Neuronal stem cell (in vitro differentiated cells): Measurements from ENCODE around the gene STIM1.

Experiments used
- DNase-seq: peaks from one replicate; pipeline ENCODE4 v3.0.0-alpha.2; 2013; ENCODE audit warnings: low spot score
- H2AFZ ChIP-seq: one replicate; pipeline ENCODE4 v1.6.1; 2013; ENCODE audit warnings: mild to moderate bottlenecking, low read length, inconsistent platforms
- H2AK5ac ChIP-seq: 2 replicates; pipeline ENCODE4 v1.6.1; 2013; ENCODE audit warnings: low read depth, mild to moderate bottlenecking, inconsistent platforms, low read length, moderate library complexity, mixed read lengths
- H2BK120ac ChIP-seq: 2 replicates; pipeline ENCODE4 v1.6.1; 2013; ENCODE audit warnings: low read depth, mild to moderate bottlenecking, inconsistent platforms, low read length, moderate library complexity, mixed read lengths
- H2BK12ac ChIP-seq: one replicate; pipeline ENCODE4 v1.6.1; 2013; ENCODE audit warnings: low read length, inconsistent platforms
- H2BK15ac ChIP-seq: 2 replicates; pipeline ENCODE4 v1.6.1; 2013; ENCODE audit warnings: mild to moderate bottlenecking, low read length, inconsistent platforms, mixed read lengths
- H2BK5ac ChIP-seq: one replicate; pipeline ENCODE4 v1.6.1; 2013; ENCODE audit warnings: inconsistent platforms, mild to moderate bottlenecking, low read length, moderate library complexity
- H3K14ac ChIP-seq: one replicate; pipeline ENCODE4 v1.6.1; 2013; ENCODE audit warnings: low read length, inconsistent platforms
- H3K18ac ChIP-seq: 2 replicates; pipeline ENCODE4 v1.6.1; 2013; ENCODE audit warnings: low read length, inconsistent platforms
- H3K23ac ChIP-seq: 2 replicates; pipeline ENCODE4 v1.6.1; 2013; ENCODE audit warnings: low read depth, mild to moderate bottlenecking, mixed read lengths, low read length, inconsistent platforms; ENCODE audit not compliant: poor library complexity
- H3K27ac ChIP-seq: replicated peaks from 3 replicates; pipeline ENCODE4 v1.5.1; 2013; ENCODE audit warnings: low read length, inconsistent platforms
- H3K27me3 ChIP-seq, 3 experiments: 2 replicates each; pipeline ENCODE4 v1.6.1; 2013; ENCODE audit warnings: low read length in 3 of 3, mild to moderate bottlenecking in 2 of 3, inconsistent platforms in 1 of 3, low read depth in 1 of 3, mixed read lengths in 1 of 3, moderate library complexity in 1 of 3; ENCODE audit not compliant: control insufficient read depth in 3 of 3, insufficient read depth in 3 of 3
- H3K36me3 ChIP-seq, 2 donors: replicated peaks in 1 of 2; 2 replicates each; pipeline ENCODE4 v1.6.1; 2013; ENCODE audit warnings: low read length in 2 of 2; ENCODE audit not compliant: control insufficient read depth in 2 of 2, insufficient read depth in 2 of 2
- H3K4ac ChIP-seq: 2 replicates; pipeline ENCODE4 v1.6.1; 2013; ENCODE audit warnings: inconsistent platforms, mild to moderate bottlenecking, low read length, moderate library complexity
- H3K4me1 ChIP-seq, 2 donors: 1 replicate in 1 of 2; 2 replicates in 1 of 2; pipeline ENCODE4 v1.6.1; 2013; ENCODE audit warnings: low read length in 2 of 2, low read depth in 1 of 2; ENCODE audit not compliant: control insufficient read depth in 2 of 2, insufficient read depth in 1 of 2
- H3K4me2 ChIP-seq: one replicate; pipeline ENCODE4 v1.6.1; 2013; ENCODE audit warnings: mild to moderate bottlenecking, low read length, inconsistent platforms; ENCODE audit not compliant: insufficient read depth, poor library complexity, severe bottlenecking
- H3K4me3 ChIP-seq, 2 donors: 2 replicates each; pipeline ENCODE4 v1.5.1; 2013; ENCODE audit warnings: low read length in 2 of 2, mild to moderate bottlenecking in 2 of 2, inconsistent platforms in 1 of 2, moderate library complexity in 1 of 2
- H3K79me1 ChIP-seq: one replicate; pipeline ENCODE4 v1.6.1; 2013; ENCODE audit warnings: low read depth, mild to moderate bottlenecking, inconsistent platforms, low read length, moderate library complexity
- H3K9ac ChIP-seq: one replicate; pipeline ENCODE4 v1.6.1; 2013; ENCODE audit warnings: mild to moderate bottlenecking, low read depth, low read length, inconsistent platforms; ENCODE audit not compliant: poor library complexity
- H3K9me3 ChIP-seq, 2 donors: replicated peaks in 1 of 2; 2 replicates each; pipeline versions ENCODE3 to v1.6.1; 2013; ENCODE audit warnings: low read length in 2 of 2, mild to moderate bottlenecking in 2 of 2, inconsistent platforms in 1 of 2, low read depth in 1 of 2, mixed read lengths in 1 of 2, moderate library complexity in 1 of 2; ENCODE audit not compliant: control insufficient read depth in 2 of 2, insufficient read depth in 1 of 2
- H4K8ac ChIP-seq: one replicate; pipeline ENCODE4 v1.6.1; 2013; ENCODE audit warnings: low read depth, mild to moderate bottlenecking, inconsistent platforms, low read length, moderate library complexity
- H4K91ac ChIP-seq: one replicate; pipeline ENCODE4 v1.6.1; 2013; ENCODE audit warnings: low read length, low read depth, mild to moderate bottlenecking, inconsistent platforms; ENCODE audit not compliant: poor library complexity
- WGBS, 2 donors: extraction: QIAGEN DNeasy Blood & Tissue Kit; methylation state at CpG; one replicate each; pipeline ENCODE4 v1.1.7; 2013; ENCODE audit warnings: missing lambda C conversion rate in 2 of 2, mixed read lengths in 1 of 2; ENCODE audit not compliant: insufficient read length in 2 of 2, insufficient replicate concordance in 1 of 2; ENCODE audit errors: extremely low coverage in 2 of 2; 5-methylcytosine and 5-hydroxymethylcytosine counted together

The STIM1 gene

DNA sequence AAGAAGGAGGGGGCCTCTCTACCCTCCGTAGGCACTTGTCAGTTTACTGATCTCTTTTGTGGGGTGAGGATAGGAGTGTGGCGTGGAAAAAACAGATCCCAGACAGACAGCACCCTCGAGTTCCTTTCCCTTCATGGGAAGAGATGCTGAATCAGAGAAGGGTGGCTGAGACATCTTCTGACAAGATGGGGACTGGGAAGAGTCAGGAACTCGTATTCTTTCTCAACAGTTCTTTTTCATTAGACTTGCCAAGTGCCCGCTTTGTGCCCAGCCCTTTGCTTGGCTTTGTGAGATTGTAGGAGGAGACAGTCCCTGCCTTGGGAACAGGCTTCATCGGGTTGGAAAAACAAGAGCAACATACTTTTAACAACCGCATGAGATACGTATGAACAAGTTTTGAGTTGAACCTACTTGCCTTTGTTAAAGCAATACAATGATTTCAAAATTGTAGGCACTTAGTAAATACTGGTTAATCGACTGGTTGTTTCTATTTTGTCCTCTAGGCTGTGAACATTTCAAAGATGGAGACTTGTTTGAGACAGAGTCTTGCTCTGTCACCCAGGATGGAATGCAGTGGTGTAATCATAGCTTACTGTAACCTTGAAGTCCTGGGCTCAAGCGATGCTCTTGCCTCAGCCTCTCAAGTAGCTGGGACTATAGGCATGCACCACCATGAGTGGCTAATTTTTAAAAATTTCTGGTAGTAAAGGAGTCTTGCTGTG, 240.2 kb downstream of the STIM1 start:
- Histone ChIP-seq H4K8ac (no peak overlapping the region), H3K36me3 (peaks cover 0 to 48% of the 10 kb centered on the region in 2 donors), H4K91ac (no peak overlapping the region), H3K27ac (no peak overlapping the region), H3K4me3 (peak overlapping the region; percentile 87 to 90), H2BK12ac (no peak overlapping the region), H3K4ac (no peak overlapping the region), H3K4me2 (peak overlapping the region; percentile 54), H2BK15ac (no peak overlapping the region), H3K79me1 (peaks cover 2% of the 10 kb centered on the region), H3K9me3 (no peaks in the 10 kb centered on the region), H3K23ac (no peak overlapping the region), H2AK5ac (no peak overlapping the region), H3K4me1 (peaks cover 4 to 7% of the 10 kb centered on the region in 2 donors), H2AFZ (peak overlapping the region; percentile 91), H3K27me3 (no peaks in the 10 kb centered on the region), H3K14ac (no peak overlapping the region), H2BK120ac (no peak overlapping the region), H3K18ac (no peak overlapping the region), H3K9ac (peak overlapping the region; percentile 66), H2BK5ac (no peak overlapping the region)
- WGBS, 2 donors = no CpG with 5 or more reads among the region's 10 CpGs
- DNase-seq = no peak

DNA sequence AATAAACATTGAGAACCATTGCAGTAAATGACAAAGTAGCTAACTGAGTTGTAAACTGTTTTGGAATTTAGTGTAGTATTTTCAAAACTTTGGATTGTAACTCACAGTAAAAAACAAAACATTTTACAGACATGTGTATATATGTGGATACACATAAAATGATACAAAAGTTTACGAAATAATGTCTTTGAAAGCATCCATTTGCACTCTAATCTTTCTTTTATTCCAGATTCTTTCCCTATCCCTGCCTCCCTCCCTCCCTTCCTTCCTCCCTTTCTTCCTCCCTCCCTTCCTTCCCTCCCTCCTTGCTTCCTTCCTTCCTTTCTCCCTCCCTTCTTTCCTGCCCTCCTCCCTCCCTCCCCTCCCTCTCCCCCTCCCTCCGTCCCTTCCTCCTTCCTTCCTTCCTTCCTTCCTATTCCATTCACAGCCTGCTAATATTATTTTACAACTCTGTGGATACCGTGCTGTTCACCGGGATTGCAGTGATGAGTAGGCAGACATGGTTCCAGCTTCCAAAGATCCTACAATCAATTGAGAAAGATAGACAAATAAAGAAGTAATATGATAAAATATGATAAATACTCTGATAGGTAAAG, 242.7 kb downstream of the STIM1 start:
- Histone ChIP-seq H3K4ac (no peak overlapping the region), H2BK15ac (no peak overlapping the region), H3K27me3 (no peaks in the 10 kb centered on the region), H3K9ac (no peak overlapping the region), H4K91ac (no peak overlapping the region), H4K8ac (no peak overlapping the region), H3K79me1 (peaks cover 2% of the 10 kb centered on the region), H2AK5ac (no peak overlapping the region), H3K4me2 (no peak overlapping the region), H2BK120ac (no peak overlapping the region), H3K9me3 (no peaks in the 10 kb centered on the region), H3K23ac (no peak overlapping the region), H3K18ac (no peak overlapping the region), H2BK5ac (no peak overlapping the region), H3K14ac (no peak overlapping the region), H2BK12ac (no peak overlapping the region), H3K36me3 (peaks cover 0 to 71% of the 10 kb centered on the region in 2 donors), H3K4me1 (peaks cover 6 to 7% of the 10 kb centered on the region in 2 donors), H3K27ac (no peak overlapping the region), H2AFZ (no peak overlapping the region), H3K4me3 (no peak overlapping the region)
- DNase-seq = no peak
- no CpG with 5 or more reads among the region's 4 CpGs for WGBS, 2 donors

DNA sequence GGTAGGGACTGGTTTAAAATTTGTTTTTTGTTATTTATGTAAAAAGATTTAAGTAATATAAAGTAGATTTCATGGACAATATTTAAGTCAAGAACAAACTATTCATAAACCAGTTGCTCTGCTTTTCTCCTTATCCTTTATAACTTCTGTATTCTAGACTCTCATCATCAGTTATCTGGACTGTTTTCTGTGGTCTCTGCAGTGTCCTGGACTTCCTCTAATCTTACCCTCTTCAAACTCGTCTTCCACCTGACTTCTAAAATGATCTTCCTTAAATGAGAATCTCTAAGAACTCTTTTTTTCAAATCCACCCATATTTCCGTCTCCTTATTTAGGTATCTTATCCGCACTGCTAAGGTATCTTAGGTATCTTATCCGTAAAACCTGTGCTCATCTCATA, 247.2 kb downstream of the STIM1 start:
- H2BK12ac ChIP-seq = no peak overlapping the region
- H3K14ac ChIP-seq = no peak overlapping the region
- H2AFZ ChIP-seq = no peak overlapping the region
- H3K23ac ChIP-seq = no peak overlapping the region
- no peak overlapping the region for H2AK5ac ChIP-seq
- H2BK120ac ChIP-seq = no peak overlapping the region
- H3K4me3 ChIP-seq = no peak overlapping the region
- no peak overlapping the region for H2BK5ac ChIP-seq
- H3K27me3 ChIP-seq = no peaks in the 10 kb centered on the region
- peaks cover 0 to 4% of the 10 kb centered on the region in 2 donors for H3K4me1 ChIP-seq
- no peak overlapping the region for H3K27ac ChIP-seq
- no CpG with 5 or more reads among the region's 4 CpGs for WGBS, 2 donors
- no peak overlapping the region for H3K9ac ChIP-seq
- no peak overlapping the region for H3K4ac ChIP-seq
- peaks cover 14 to 96% of the 10 kb centered on the region in 2 donors for H3K36me3 ChIP-seq
- no peak overlapping the region for H2BK15ac ChIP-seq
- H3K79me1 ChIP-seq = peaks cover 7% of the 10 kb centered on the region
- H3K18ac ChIP-seq = no peak overlapping the region
- DNase-seq = no peak
- H4K8ac ChIP-seq = no peak overlapping the region
- H3K9me3 ChIP-seq = no peaks in the 10 kb centered on the region
- H4K91ac ChIP-seq = no peak overlapping the region
- no peak overlapping the region for H3K4me2 ChIP-seq

GRCh38 chr11:4103269-4103668, 247.8 kb downstream of the STIM1 start:
- no peak overlapping the region for H4K8ac ChIP-seq
- no peak overlapping the region for H3K23ac ChIP-seq
- H3K4me1 ChIP-seq = peaks cover 0 to 4% of the 10 kb centered on the region in 2 donors
- H3K4me2 ChIP-seq = no peak overlapping the region
- H3K4me3 ChIP-seq = no peak overlapping the region
- no CpG with 5 or more reads among the region's 2 CpGs for WGBS, 2 donors
- no peaks in the 10 kb centered on the region for H3K9me3 ChIP-seq
- DNase-seq = no peak
- H2AK5ac ChIP-seq = no peak overlapping the region
- no peak overlapping the region for H2BK120ac ChIP-seq
- H3K27ac ChIP-seq = no peak overlapping the region
- peaks cover 14 to 96% of the 10 kb centered on the region in 2 donors for H3K36me3 ChIP-seq
- H4K91ac ChIP-seq = no peak overlapping the region
- H3K14ac ChIP-seq = no peak overlapping the region
- H2BK15ac ChIP-seq = no peak overlapping the region
- H2BK12ac ChIP-seq = no peak overlapping the region
- peaks cover 7% of the 10 kb centered on the region for H3K79me1 ChIP-seq
- no peaks in the 10 kb centered on the region for H3K27me3 ChIP-seq
- H3K18ac ChIP-seq = no peak overlapping the region
- H3K9ac ChIP-seq = no peak overlapping the region
- no peak overlapping the region for H3K4ac ChIP-seq
- H2AFZ ChIP-seq = no peak overlapping the region
- no peak overlapping the region for H2BK5ac ChIP-seq
